Spleen (tissue), 7 donors: ENCODE measurements around the gene GREB1.

Experiments used
- POLR2A ChIP-seq, 3 donors: fragments of 450-650 bp; IDR thresholded peaks; one replicate each; pipeline ENCODE4 v1.5.1; 2017; ENCODE audit warnings: antibody characterized with exemption in 3 of 3, mild to moderate bottlenecking in 1 of 3
- POLR2AphosphoS5 ChIP-seq, 3 donors: sonication (generic); formaldehyde crosslinking; IDR thresholded peaks; one replicate each; pipeline ENCODE4 v1.5.1; 2017; ENCODE audit warnings: antibody characterized with exemption in 3 of 3
- TF ChIP-seq, protein P1 (sequence below), 11 experiments: fragments of 200-600 bp in 7 of 11; fragments of 450-650 bp in 4 of 11; sonication (generic) in 4 of 11; IDR thresholded peaks in 8 of 11; conservative IDR thresholded peaks in 3 of 11; 1 replicate in 7 of 11; 2 replicates in 4 of 11; pipeline versions ENCODE4 v1.4.0 to v1.8.0; 2016 to 2021; ENCODE audit warnings: antibody characterized with exemption in 11 of 11, inconsistent platforms in 4 of 11, mild to moderate bottlenecking in 1 of 11
- donor health status: DM: no; HTN: no; CAD: no; lungs with moderate emphysema.
- donor health status: DM: no; HTN: no; CAD: no.
- donor health status: DM: no; HTN: no; CAD: no.

DNA sequence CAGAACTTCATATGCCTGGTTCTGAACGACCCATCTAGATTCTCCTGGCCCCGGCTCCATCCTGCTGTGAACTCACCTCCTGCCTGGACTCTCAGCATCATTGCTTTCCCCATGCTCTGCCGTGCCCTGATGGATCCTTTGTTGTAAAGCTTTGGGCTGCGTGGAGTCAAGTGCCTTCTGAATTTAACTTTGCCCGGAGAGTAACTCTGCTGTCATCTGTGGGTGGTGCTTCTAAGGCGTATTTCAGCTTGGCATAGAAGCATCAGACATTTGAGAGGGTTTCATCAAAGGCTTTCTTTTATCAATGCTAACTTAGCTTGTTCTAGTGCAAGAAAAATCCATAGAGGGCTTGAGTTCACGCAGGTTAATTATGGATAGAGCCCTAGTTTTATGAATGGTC lies 8.1 kb upstream of the GREB1 start:
- TF ChIP-seq, protein P1, sequence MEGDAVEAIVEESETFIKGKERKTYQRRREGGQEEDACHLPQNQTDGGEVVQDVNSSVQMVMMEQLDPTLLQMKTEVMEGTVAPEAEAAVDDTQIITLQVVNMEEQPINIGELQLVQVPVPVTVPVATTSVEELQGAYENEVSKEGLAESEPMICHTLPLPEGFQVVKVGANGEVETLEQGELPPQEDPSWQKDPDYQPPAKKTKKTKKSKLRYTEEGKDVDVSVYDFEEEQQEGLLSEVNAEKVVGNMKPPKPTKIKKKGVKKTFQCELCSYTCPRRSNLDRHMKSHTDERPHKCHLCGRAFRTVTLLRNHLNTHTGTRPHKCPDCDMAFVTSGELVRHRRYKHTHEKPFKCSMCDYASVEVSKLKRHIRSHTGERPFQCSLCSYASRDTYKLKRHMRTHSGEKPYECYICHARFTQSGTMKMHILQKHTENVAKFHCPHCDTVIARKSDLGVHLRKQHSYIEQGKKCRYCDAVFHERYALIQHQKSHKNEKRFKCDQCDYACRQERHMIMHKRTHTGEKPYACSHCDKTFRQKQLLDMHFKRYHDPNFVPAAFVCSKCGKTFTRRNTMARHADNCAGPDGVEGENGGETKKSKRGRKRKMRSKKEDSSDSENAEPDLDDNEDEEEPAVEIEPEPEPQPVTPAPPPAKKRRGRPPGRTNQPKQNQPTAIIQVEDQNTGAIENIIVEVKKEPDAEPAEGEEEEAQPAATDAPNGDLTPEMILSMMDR (IDR thresholded peaks at IDR 0.05 in 8 of 11, conservative IDR thresholded peaks at IDR 0.05 in 3 of 11), result no peak
- TF ChIP-seq POLR2A (IDR thresholded peaks at IDR 0.05), result no peak
- no peak for TF ChIP-seq POLR2AphosphoS5 (IDR thresholded peaks at IDR 0.05)
